HCT116 (cell line): ENCODE measurements around the gene RGP1. TPM values are rescaled to one million over a fixed set of nuclear protein-coding genes. Genes with fewer than 3 reads are reported as not detected.
A peak's percentile ranks its signal among the peaks of the same experiment; 100 is the strongest.

Experiments used
- ATAC-seq: fragments of 200-7000 bp; cut with Tn5 transposase; 2 replicates; pipeline ENCODE4 v1.9.1; 2020; ENCODE audit warnings: mild to moderate bottlenecking, moderate library complexity
- BruUV-seq: library from RNA; stranded (reverse); fragments of 400-500 nt; replicated peaks from 2 replicates; lab custom pipeline; 2021; lab: Mats Ljungman, UMichigan
- CTCF ChIA-PET: fragments of 300-600 bp; sonication (Branson Sonifier 250); formaldehyde crosslinking; loops from one replicate; lab custom pipeline; 2021; ENCODE audit warnings: antibody characterized with exemption; lab: Charles Lee
- POLR2A ChIA-PET: fragments of 300-600, 350-600 bp; sonication (Branson Sonifier 250); formaldehyde crosslinking; loops from one replicate; lab custom pipeline; 2021; ENCODE audit warnings: antibody characterized with exemption; lab: Charles Lee
- RAD21 ChIA-PET, 2 experiments: fragments of 300-600 bp; sonication (Branson Sonifier 250); formaldehyde crosslinking; loops; one replicate each; lab custom pipeline; 2023; ENCODE audit warnings: low total read pairs in 2 of 2; ENCODE audit not compliant: uncharacterized antibody in 2 of 2, unreplicated experiment in 2 of 2, low non-redundant PET in 1 of 2; lab: Charles Lee
- DNase-seq: peaks from one replicate; pipeline ENCODE4 v3.0.0-alpha.2; 2010; ENCODE audit warnings: low read depth, low spot score
- H2AFZ ChIP-seq: fragments of 200-600 bp; shearing (Covaris generic), sonication (generic); 2 replicates; pipeline ENCODE4 v1.6.1; 2017; ENCODE audit warnings: low read depth, mixed run types, mixed read lengths, antibody characterized with exemption, low read length; ENCODE audit not compliant: poor library complexity, severe bottlenecking
- H3K27ac ChIP-seq: 2 replicates; pipeline ENCODE4 v1.5.1; 2012; ENCODE audit warnings: low read depth, low read length
- H3K27me3 ChIP-seq: fragments of 200-600 bp; sonication (generic); 2 replicates; pipeline ENCODE4 v1.6.1; 2016; ENCODE audit warnings: mixed run types, low read length, mixed read lengths; ENCODE audit not compliant: insufficient read depth
- H3K36me3 ChIP-seq, 2 experiments: fragments of 200-500 bp in 1 of 2; fragments of 200-600 bp in 1 of 2; sonication (Bioruptor generic) in 1 of 2; sonication (generic) in 1 of 2; 2 replicates each; pipeline versions ENCODE4 v1.5.1 to v1.6.1; 2014 to 2016; ENCODE audit warnings: low read length in 2 of 2, inconsistent platforms in 1 of 2, mixed read lengths in 1 of 2, mixed run types in 1 of 2; ENCODE audit not compliant: insufficient read depth in 2 of 2, control insufficient read depth in 1 of 2
- H3K4me1 ChIP-seq, 2 experiments: fragments of 200-600 bp in 1 of 2; sonication (generic) in 1 of 2; 2 replicates each; pipeline versions ENCODE4 v1.5.1 to v1.6.1; 2012 to 2017; ENCODE audit warnings: low read length in 2 of 2, inconsistent platforms in 1 of 2, mild to moderate bottlenecking in 1 of 2, mixed read lengths in 1 of 2, mixed run types in 1 of 2, moderate library complexity in 1 of 2; ENCODE audit not compliant: insufficient read depth in 2 of 2, control insufficient read depth in 1 of 2
- H3K4me2 ChIP-seq: fragments of 200-600 bp; sonication (generic); 2 replicates; pipeline ENCODE4 v1.6.1; 2017; ENCODE audit warnings: mixed run types, low read length, mixed read lengths
- H3K4me3 ChIP-seq, 2 experiments: fragments of 200-600 bp in 1 of 2; sonication (generic) in 1 of 2; replicated peaks in 1 of 2; 2 replicates each; pipeline ENCODE4 v1.5.1; 2011 to 2016; ENCODE audit warnings: low read length in 2 of 2, control low read depth in 1 of 2, low read depth in 1 of 2, mild to moderate bottlenecking in 1 of 2, mixed read lengths in 1 of 2, mixed run types in 1 of 2
- H3K79me2 ChIP-seq: fragments of 200-600 bp; sonication (generic); 2 replicates; pipeline ENCODE4 v1.6.1; 2017; ENCODE audit warnings: mild to moderate bottlenecking, mixed run types, low read length, moderate library complexity, mixed read lengths; ENCODE audit not compliant: insufficient read depth
- H3K9ac ChIP-seq: fragments of 200-600 bp; sonication (generic); 2 replicates; pipeline ENCODE4 v1.6.1; 2016; ENCODE audit warnings: low read length, mixed read lengths
- H3K9me2 ChIP-seq: fragments of 200-600 bp; sonication (generic), shearing (Covaris generic); 2 replicates; pipeline ENCODE4 v1.6.1; 2017; ENCODE audit warnings: mixed run types, mild to moderate bottlenecking, moderate library complexity; ENCODE audit not compliant: insufficient read depth
- H3K9me3 ChIP-seq, 2 experiments: fragments of 200-500 bp in 1 of 2; fragments of 200-600 bp in 1 of 2; sonication (Bioruptor generic) in 1 of 2; sonication (generic) in 1 of 2; 2 replicates each; pipeline ENCODE4 v1.6.1; 2014 to 2017; ENCODE audit warnings: low read length in 2 of 2, mixed read lengths in 2 of 2, inconsistent platforms in 1 of 2, low read depth in 1 of 2, mild to moderate bottlenecking in 1 of 2, mixed run types in 1 of 2, moderate library complexity in 1 of 2; ENCODE audit not compliant: control insufficient read depth in 1 of 2, insufficient read depth in 1 of 2
- H4K20me1 ChIP-seq: fragments of 200-600 bp; sonication (generic), shearing (Covaris generic); 2 replicates; pipeline ENCODE4 v1.6.1; 2017; ENCODE audit warnings: mixed run types, mild to moderate bottlenecking, moderate library complexity; ENCODE audit not compliant: insufficient read depth
- CEBPB ChIP-seq: IDR thresholded peaks from 2 replicates; pipeline ENCODE4 v1.6.1; 2012; ENCODE audit warnings: low read depth
- ELF1 ChIP-seq: IDR thresholded peaks from 2 replicates; pipeline ENCODE4 v1.6.1; 2012; ENCODE audit warnings: low read depth, borderline replicate concordance
- EZH2 ChIP-seq: fragments of 200-600 bp; sonication (generic); IDR thresholded peaks from 2 replicates; pipeline ENCODE4 v1.6.1; 2017; ENCODE audit warnings: antibody characterized with exemption, mixed run types
- JUND ChIP-seq: IDR thresholded peaks from 2 replicates; pipeline ENCODE4 v1.6.1; 2012
- MAX ChIP-seq: IDR thresholded peaks from 2 replicates; pipeline ENCODE4 v1.6.1; 2012
- POLR2A ChIP-seq: IDR thresholded peaks from 2 replicates; pipeline ENCODE4 v1.7.0; 2011; ENCODE audit warnings: borderline replicate concordance; ENCODE audit not compliant: insufficient read depth, insufficient read length; ENCODE audit errors: extremely low read depth
- POLR2AphosphoS5 ChIP-seq: IDR thresholded peaks from 2 replicates; pipeline ENCODE4 v1.6.1; 2011; ENCODE audit warnings: mild to moderate bottlenecking, low read depth, low read length, moderate library complexity
- RAD21 ChIP-seq: IDR thresholded peaks from 2 replicates; pipeline ENCODE4 v1.6.1; 2012; ENCODE audit warnings: low read depth, mild to moderate bottlenecking
- SP1 ChIP-seq: IDR thresholded peaks from 2 replicates; pipeline ENCODE4 v1.6.1; 2012; ENCODE audit warnings: low read depth
- SRF ChIP-seq: IDR thresholded peaks from 2 replicates; pipeline ENCODE4 v1.6.1; 2012; ENCODE audit warnings: low read depth
- YY1 ChIP-seq: IDR thresholded peaks from 2 replicates; pipeline ENCODE4 v1.6.1; 2011; ENCODE audit warnings: low read length, low read depth, moderate library complexity, mild to moderate bottlenecking; ENCODE audit not compliant: insufficient replicate concordance; ENCODE audit errors: extremely low read depth
- ZNF274 ChIP-seq: fragments of 200-500 bp; sonication (Bioruptor generic); IDR thresholded peaks from 2 replicates; pipeline ENCODE4 v1.6.1; 2014; ENCODE audit warnings: mild to moderate bottlenecking, low read depth, low read length, inconsistent platforms
- intact Hi-C: fragments of 100-400 bp; cut with micrococcal nuclease; formaldehyde crosslinking; loops from 2 replicates; pipeline ENCODE4 v1.10.0; 2022
- total RNA-seq: library from RNA; stranded (reverse); gene quantifications from one replicate; pipeline ENCODE4 v1.2.1, GENCODE V29; 2021; ENCODE audit not compliant: unreplicated experiment
- TF ChIP-seq, protein P1 (sequence below): IDR thresholded peaks from 2 replicates; pipeline ENCODE4 v1.6.1; 2012; ENCODE audit warnings: low read depth
- TF ChIP-seq, protein P2 (sequence below): IDR thresholded peaks from 2 replicates; pipeline ENCODE4 v1.6.1; 2012
- TF ChIP-seq, protein P3 (sequence below), 3 experiments: fragments of 200-600 bp in 1 of 3; sonication (generic) in 1 of 3; IDR thresholded peaks in 2 of 3; conservative IDR thresholded peaks in 1 of 3; 2 replicates each; pipeline ENCODE4 v1.5.1; 2012 to 2017; ENCODE audit warnings: low read depth in 2 of 3, low read length in 2 of 3, antibody characterized with exemption in 1 of 3, borderline replicate concordance in 1 of 3, control low read depth in 1 of 3, mild to moderate bottlenecking in 1 of 3, mixed read lengths in 1 of 3, mixed run types in 1 of 3, moderate library complexity in 1 of 3; ENCODE audit not compliant: insufficient read depth in 1 of 3

The RGP1 gene
- total RNA-seq, 1 experiment from 2014 or later = 32.6 TPM

DNA sequence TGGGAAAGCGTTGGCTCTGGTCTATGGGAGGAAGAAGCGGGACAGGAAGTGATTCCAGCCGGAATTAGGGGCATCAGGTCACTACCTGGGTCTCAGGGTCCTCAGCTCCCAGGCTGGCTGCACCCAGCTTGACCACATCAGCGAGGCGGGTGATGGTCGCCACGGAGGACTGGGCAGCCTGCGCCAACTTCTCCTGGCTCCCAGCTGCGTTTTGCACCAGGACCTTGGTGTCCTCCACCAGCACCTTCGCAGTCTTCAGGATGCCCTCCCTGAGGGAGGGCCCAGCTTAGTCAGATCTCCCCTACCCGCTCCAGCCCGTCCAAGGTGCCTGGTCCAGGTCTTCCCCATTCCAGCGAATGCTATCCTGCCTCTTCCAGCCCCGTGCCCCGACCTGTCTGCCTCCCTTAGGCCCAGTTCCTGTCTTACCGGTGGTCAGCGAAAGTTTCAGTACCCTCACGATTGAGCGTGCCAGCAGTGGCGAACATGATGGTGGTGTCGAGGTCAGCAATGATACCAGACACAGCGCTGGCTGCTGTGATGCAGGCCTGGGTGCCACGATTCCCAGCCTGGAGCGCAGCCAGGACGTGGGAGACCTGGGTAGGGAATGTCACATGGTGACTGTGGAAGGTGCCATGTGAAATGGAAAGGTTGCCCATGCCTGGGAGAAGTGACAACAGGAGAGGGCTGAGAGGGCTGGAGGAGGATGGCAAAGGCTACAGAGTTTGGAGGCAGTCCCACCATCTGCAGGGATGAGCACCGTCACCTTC lies 45.0 kb upstream of the RGP1 start:
- no peak for ATAC-seq
- no peaks in the 10 kb centered on the region for H3K79me2 ChIP-seq
- H3K4me1 ChIP-seq = no peaks in the 10 kb centered on the region
- H3K9ac ChIP-seq = no peak overlapping the region
- H4K20me1 ChIP-seq = no peaks in the 10 kb centered on the region
- H3K4me2 ChIP-seq = no peak overlapping the region
- H3K9me2 ChIP-seq = no peaks in the 10 kb centered on the region
- H3K36me3 ChIP-seq = peaks cover 65 to 80% of the 10 kb centered on the region in 2 experiments
- TSS peak; percentile 44 for BruUV-seq
- no peaks in the 10 kb centered on the region for H3K27me3 ChIP-seq
- H3K9me3 ChIP-seq = no peaks in the 10 kb centered on the region
- CTCF ChIA-PET = no interaction called here
- no peak for TF ChIP-seq ELF1
- TF ChIP-seq YY1 = no peak
- TF ChIP-seq, protein P1, sequence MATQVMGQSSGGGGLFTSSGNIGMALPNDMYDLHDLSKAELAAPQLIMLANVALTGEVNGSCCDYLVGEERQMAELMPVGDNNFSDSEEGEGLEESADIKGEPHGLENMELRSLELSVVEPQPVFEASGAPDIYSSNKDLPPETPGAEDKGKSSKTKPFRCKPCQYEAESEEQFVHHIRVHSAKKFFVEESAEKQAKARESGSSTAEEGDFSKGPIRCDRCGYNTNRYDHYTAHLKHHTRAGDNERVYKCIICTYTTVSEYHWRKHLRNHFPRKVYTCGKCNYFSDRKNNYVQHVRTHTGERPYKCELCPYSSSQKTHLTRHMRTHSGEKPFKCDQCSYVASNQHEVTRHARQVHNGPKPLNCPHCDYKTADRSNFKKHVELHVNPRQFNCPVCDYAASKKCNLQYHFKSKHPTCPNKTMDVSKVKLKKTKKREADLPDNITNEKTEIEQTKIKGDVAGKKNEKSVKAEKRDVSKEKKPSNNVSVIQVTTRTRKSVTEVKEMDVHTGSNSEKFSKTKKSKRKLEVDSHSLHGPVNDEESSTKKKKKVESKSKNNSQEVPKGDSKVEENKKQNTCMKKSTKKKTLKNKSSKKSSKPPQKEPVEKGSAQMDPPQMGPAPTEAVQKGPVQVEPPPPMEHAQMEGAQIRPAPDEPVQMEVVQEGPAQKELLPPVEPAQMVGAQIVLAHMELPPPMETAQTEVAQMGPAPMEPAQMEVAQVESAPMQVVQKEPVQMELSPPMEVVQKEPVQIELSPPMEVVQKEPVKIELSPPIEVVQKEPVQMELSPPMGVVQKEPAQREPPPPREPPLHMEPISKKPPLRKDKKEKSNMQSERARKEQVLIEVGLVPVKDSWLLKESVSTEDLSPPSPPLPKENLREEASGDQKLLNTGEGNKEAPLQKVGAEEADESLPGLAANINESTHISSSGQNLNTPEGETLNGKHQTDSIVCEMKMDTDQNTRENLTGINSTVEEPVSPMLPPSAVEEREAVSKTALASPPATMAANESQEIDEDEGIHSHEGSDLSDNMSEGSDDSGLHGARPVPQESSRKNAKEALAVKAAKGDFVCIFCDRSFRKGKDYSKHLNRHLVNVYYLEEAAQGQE = no peak
- no peak for TF ChIP-seq POLR2AphosphoS5
- TF ChIP-seq SP1 = no peak
- TF ChIP-seq, protein P2, sequence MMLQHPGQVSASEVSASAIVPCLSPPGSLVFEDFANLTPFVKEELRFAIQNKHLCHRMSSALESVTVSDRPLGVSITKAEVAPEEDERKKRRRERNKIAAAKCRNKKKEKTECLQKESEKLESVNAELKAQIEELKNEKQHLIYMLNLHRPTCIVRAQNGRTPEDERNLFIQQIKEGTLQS = no peak
- TF ChIP-seq, protein P3, sequence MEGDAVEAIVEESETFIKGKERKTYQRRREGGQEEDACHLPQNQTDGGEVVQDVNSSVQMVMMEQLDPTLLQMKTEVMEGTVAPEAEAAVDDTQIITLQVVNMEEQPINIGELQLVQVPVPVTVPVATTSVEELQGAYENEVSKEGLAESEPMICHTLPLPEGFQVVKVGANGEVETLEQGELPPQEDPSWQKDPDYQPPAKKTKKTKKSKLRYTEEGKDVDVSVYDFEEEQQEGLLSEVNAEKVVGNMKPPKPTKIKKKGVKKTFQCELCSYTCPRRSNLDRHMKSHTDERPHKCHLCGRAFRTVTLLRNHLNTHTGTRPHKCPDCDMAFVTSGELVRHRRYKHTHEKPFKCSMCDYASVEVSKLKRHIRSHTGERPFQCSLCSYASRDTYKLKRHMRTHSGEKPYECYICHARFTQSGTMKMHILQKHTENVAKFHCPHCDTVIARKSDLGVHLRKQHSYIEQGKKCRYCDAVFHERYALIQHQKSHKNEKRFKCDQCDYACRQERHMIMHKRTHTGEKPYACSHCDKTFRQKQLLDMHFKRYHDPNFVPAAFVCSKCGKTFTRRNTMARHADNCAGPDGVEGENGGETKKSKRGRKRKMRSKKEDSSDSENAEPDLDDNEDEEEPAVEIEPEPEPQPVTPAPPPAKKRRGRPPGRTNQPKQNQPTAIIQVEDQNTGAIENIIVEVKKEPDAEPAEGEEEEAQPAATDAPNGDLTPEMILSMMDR (IDR thresholded peaks at IDR 0.05 in 2 of 3, conservative IDR thresholded peaks at IDR 0.05 in 1 of 3; ENCODE audit: borderline replicate concordance in 1 of 3, insufficient read depth in 1 of 3, low read depth in 2 of 3, low read length in 2 of 3) = no peak
- no peak for TF ChIP-seq ZNF274
- TF ChIP-seq JUND = no peak
- TF ChIP-seq RAD21 = no peak
- no peak for TF ChIP-seq POLR2A
- no peak for TF ChIP-seq EZH2
- no peak for TF ChIP-seq CEBPB
- no peak for TF ChIP-seq SRF
- TF ChIP-seq MAX = no peak
- intact Hi-C loops = no loop called here
- H3K4me3 ChIP-seq = no peak overlapping the region
- no peak for DNase-seq
- RAD21 ChIA-PET = no interaction called here
- no peak overlapping the region for H2AFZ ChIP-seq
- POLR2A ChIA-PET = no interaction called here
- H3K27ac ChIP-seq = no peak overlapping the region
